ENCODE measurements around the gene LINC00237. TPM values are rescaled to one million over a fixed set of nuclear protein-coding genes. Genes with fewer than 3 reads are reported as not detected.

Gene LINC00237
- total and polyA plus RNA-seq, 2 experiments from 2014 or later, result not detected

- H3K36me3 ChIP-seq, result no peaks in the 10 kb centered on the region
- no peak overlapping the region for H3K4me3 ChIP-seq
- TF ChIP-seq CTCF (IDR thresholded peaks at IDR 0.05; ENCODE audit: low read depth, low read length), result no peak
- H3K27ac ChIP-seq, result peak overlapping the region; percentile 4
- no peak for DNase-seq (ENCODE audit: low read depth in 1 of 2, low spot score in 1 of 2)
- H3K9me3 ChIP-seq (ENCODE audit: low read depth), result no peaks in the 10 kb centered on the region
- no peaks in the 10 kb centered on the region for H3K27me3 ChIP-seq
- peaks cover 9% of the 10 kb centered on the region for H3K4me1 ChIP-seq (ENCODE audit: low read depth)
These were observed 27.2 kb upstream of the LINC00237 start for GRCh38 chr20:21133404-21133803.

GRCh38 chr20:21129861-21130260, 23.7 kb upstream of the LINC00237 start:
- no peak for TF ChIP-seq CTCF (IDR thresholded peaks at IDR 0.05; ENCODE audit: low read depth, low read length)
- Histone ChIP-seq H3K27ac (no peak overlapping the region), H3K27me3 (no peaks in the 10 kb centered on the region), H3K4me1 (ENCODE audit: low read depth) (peaks cover 16% of the 10 kb centered on the region), H3K36me3 (no peaks in the 10 kb centered on the region), H3K9me3 (ENCODE audit: low read depth) (no peaks in the 10 kb centered on the region), H3K4me3 (no peak overlapping the region)
- no peak for DNase-seq (ENCODE audit: low read depth in 1 of 2, low spot score in 1 of 2)

GRCh38 chr20:21127201-21127981, 21.2 kb upstream of the LINC00237 start:
- Histone ChIP-seq H3K36me3 (no peaks in the 10 kb centered on the region), H3K9me3 (ENCODE audit: low read depth) (no peaks in the 10 kb centered on the region), H3K27me3 (no peaks in the 10 kb centered on the region), H3K27ac (no peak overlapping the region), H3K4me1 (ENCODE audit: low read depth) (peaks cover 16% of the 10 kb centered on the region), H3K4me3 (peak overlapping the region; percentile 90)
- DNase-seq (ENCODE audit: low read depth in 1 of 2, low spot score in 1 of 2), result no peak
- TF ChIP-seq CTCF (IDR thresholded peaks at IDR 0.05; ENCODE audit: low read depth, low read length), result no peak

DNA sequence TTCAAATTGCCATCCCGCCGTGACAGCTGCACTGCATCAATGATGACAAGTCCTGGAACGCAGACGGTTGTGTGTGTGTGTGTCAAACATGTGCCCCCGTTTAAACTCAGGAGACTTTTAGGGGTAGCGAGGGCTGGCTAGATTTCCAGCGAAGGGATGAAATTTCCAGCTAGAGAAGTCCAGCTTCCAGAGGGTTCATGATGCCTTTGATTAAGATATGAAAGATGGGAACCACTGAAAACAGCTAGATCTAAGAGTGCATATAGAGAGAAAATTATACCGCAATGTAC, 20.4 kb upstream of the LINC00237 start:
- Histone ChIP-seq H3K27me3 (no peaks in the 10 kb centered on the region), H3K9me3 (ENCODE audit: low read depth) (no peaks in the 10 kb centered on the region), H3K4me3 (peak overlapping the region; percentile 90), H3K4me1 (ENCODE audit: low read depth) (peaks cover 16% of the 10 kb centered on the region), H3K36me3 (no peaks in the 10 kb centered on the region), H3K27ac (peak overlapping the region; percentile 83)
- no peak for TF ChIP-seq CTCF (IDR thresholded peaks at IDR 0.05; ENCODE audit: low read depth, low read length)
- DNase-seq (ENCODE audit: low read depth in 1 of 2, low spot score in 1 of 2), result no peak

- no peaks in the 10 kb centered on the region for H3K9me3 ChIP-seq (ENCODE audit: low read depth)
- peaks cover 16% of the 10 kb centered on the region for H3K4me1 ChIP-seq (ENCODE audit: low read depth)
- TF ChIP-seq CTCF (IDR thresholded peaks at IDR 0.05; ENCODE audit: low read depth, low read length), result peak; percentile 27
- no peaks in the 10 kb centered on the region for H3K27me3 ChIP-seq
- H3K36me3 ChIP-seq, result no peaks in the 10 kb centered on the region
- peak within 1 kb of the TSS; percentile 83 for H3K27ac ChIP-seq
- H3K4me3 ChIP-seq, result peak within 1 kb of the TSS; percentile 90
- DNase-seq (ENCODE audit: low read depth in 1 of 2, low spot score in 1 of 2), result peak; percentile 98
These were observed 19.9 kb upstream of the LINC00237 start, which contains the start of gene KIZ for GRCh38 chr20:21125849-21126580. TSS of gene KIZ (plus strand) at chr20:21126082. CDS start at chr20:21126116, 34 bp downstream.

Measured in cardiac muscle cell (in vitro differentiated cells and primary cell).